Activated CD4-positive, alpha-beta memory T cell treated with anti-CD3 and anti-CD28 coated beads, Interleukin-2, amount 10 ng/mL, durations not matched to agents 7 days and 5 days (primary cell): ENCODE results near the gene SLC22A17. TPM values are rescaled to one million over a fixed set of nuclear protein-coding genes. Genes with fewer than 3 reads are reported as not detected.

Experiments
- CTCF ChIA-PET: fragments of 350-600 bp; sonication (Branson Sonifier 250); formaldehyde crosslinking; loops from one replicate; lab custom pipeline; 2021; ENCODE audit warnings: antibody characterized with exemption, inconsistent platforms; lab: Charles Lee
- POLR2A ChIA-PET: fragments of 350-600 bp; sonication (Branson Sonifier 250); formaldehyde crosslinking; loops from one replicate; lab custom pipeline; 2021; ENCODE audit warnings: antibody characterized with exemption; lab: Charles Lee
- DNase-seq: peaks from one replicate; pipeline ENCODE4 v3.0.0-alpha.2; 2020
- H3K27ac Mint-ChIP-seq: one replicate; pipeline ENCODE4 v1.8.0; 2021; ENCODE audit warnings: mild to moderate bottlenecking, mixed read lengths
- H3K27me3 Mint-ChIP-seq: one replicate; pipeline ENCODE4 v1.8.0; 2021; ENCODE audit warnings: mixed read lengths
- H3K36me3 Mint-ChIP-seq: one replicate; pipeline ENCODE4 v1.8.0; 2021; ENCODE audit warnings: low read depth, mixed read lengths
- H3K4me1 Mint-ChIP-seq: one replicate; pipeline ENCODE4 v1.8.0; 2021; ENCODE audit warnings: mixed read lengths
- H3K4me3 Mint-ChIP-seq: one replicate; pipeline ENCODE4 v1.8.0; 2021; ENCODE audit warnings: mild to moderate bottlenecking, mixed read lengths
- H3K9me3 Mint-ChIP-seq: one replicate; pipeline ENCODE4 v1.8.0; 2021; ENCODE audit warnings: mixed read lengths
- total RNA-seq, 2 experiments: library from RNA; stranded (reverse); gene quantifications; one replicate each; pipeline ENCODE4 v1.2.3, GENCODE V29; 2021

Gene SLC22A17
- total RNA-seq, 2 experiments from 2014 or later: 2.0 TPM

DNA sequence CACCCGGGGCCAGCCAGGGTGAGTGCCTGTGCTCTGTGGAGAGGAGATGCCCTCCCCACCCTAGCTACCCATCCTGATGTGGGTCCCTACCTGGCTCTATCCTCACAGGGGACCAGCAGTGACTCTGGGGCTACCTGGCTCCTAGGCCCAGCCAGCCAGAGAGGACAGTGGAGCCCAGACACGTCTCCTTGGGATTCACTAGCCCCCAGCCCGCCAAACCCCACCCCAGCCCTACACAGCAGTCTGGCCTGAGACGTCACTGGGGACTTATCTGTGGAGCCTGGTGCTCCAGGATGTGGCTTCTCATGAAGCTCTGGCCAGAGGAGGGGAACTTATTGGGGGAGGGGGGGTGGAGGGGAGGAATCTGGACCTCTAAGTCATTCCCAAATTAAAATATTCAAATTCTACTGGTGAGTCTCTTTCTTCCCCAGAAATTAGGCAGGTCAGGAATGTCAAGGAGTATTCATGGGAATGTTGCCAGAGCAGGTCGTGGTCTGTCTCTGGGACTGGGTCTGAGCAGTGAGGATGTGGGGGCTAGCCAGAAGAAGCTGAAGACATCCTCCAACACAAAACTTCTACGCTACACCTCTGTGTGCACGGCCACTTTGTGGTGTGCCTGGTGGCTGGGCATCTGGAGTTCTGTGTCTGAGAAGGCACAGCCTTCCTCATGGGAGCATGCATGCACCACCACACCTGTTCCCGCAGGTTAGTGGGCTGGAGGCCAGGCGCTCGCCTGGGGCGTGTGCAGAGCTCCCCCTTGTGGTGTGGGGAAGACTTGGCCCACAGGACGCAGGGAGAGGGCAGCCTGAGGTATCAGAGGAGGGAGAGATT is 26.9 kb upstream of the SLC22A17 start:
- H3K27ac Mint-ChIP-seq: no peak overlapping the region
- no peaks in the 10 kb centered on the region for H3K4me1 Mint-ChIP-seq
- H3K36me3 Mint-ChIP-seq: no peaks in the 10 kb centered on the region
- CTCF ChIA-PET: interaction anchor here (0.6 to 3.1 kb wide), 27 partner anchors 9 to 311 kb away, joined by 3 to 27 read pairs (median 4); partner anchors contain the start of genes EFS and SLC22A17
- H3K27me3 Mint-ChIP-seq: peaks cover 3% of the 10 kb centered on the region
- no peaks in the 10 kb centered on the region for H3K9me3 Mint-ChIP-seq
- POLR2A ChIA-PET: interaction anchor here (1.4 to 2.7 kb wide), 2 partner anchors 53 to 58 kb away, joined by 3 to 10 read pairs; partner anchors contain the start of gene PABPN1
- H3K4me3 Mint-ChIP-seq: no peak overlapping the region
- DNase-seq: peak; percentile 63

- POLR2A ChIA-PET: no interaction called here
- DNase-seq: no peak
- Mint-ChIP-seq H3K4me3 (no peak overlapping the region), H3K36me3 (no peaks in the 10 kb centered on the region), H3K27me3 (peaks cover 3% of the 10 kb centered on the region), H3K4me1 (no peaks in the 10 kb centered on the region), H3K9me3 (no peaks in the 10 kb centered on the region), H3K27ac (no peak overlapping the region)
- CTCF ChIA-PET: interaction anchor here (1.8 to 3.1 kb wide), 3 partner anchors 11 to 258 kb away, joined by 7 to 27 read pairs (median 7); no protein-coding TSS in a partner anchor
Observed at GRCh38 chr14:23378612-23379220, 26.0 kb upstream of the SLC22A17 start.

GRCh38 chr14:23377573-23378563 is 25.2 kb upstream of the SLC22A17 start:
- no peak for DNase-seq
- POLR2A ChIA-PET: no interaction called here
- CTCF ChIA-PET: no interaction called here
- Mint-ChIP-seq H3K27ac (no peak overlapping the region), H3K4me1 (no peaks in the 10 kb centered on the region), H3K4me3 (no peak overlapping the region), H3K27me3 (peaks cover 3% of the 10 kb centered on the region), H3K36me3 (no peaks in the 10 kb centered on the region), H3K9me3 (no peaks in the 10 kb centered on the region)

DNA sequence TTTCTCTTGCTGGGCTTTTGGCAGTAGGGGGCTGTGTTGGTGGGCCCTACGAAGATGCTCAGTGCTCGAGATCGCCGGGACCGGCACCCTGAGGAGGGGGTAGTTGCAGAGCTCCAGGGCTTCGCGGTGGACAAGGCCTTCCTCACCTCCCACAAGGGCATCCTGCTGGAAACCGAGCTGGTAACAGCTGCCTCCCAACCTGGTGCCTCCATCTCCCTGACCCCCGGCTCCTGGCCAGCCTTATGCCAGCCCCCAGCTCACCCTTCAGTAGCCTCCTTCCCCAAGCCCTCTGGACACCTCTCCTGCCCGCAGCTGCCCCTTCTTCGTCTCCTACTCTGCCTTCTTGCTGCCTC is 24.5 kb upstream of the SLC22A17 start:
- Mint-ChIP-seq H3K4me3 (no peak overlapping the region), H3K27me3 (peaks cover 3% of the 10 kb centered on the region), H3K4me1 (no peaks in the 10 kb centered on the region), H3K9me3 (no peaks in the 10 kb centered on the region), H3K27ac (no peak overlapping the region), H3K36me3 (no peaks in the 10 kb centered on the region)
- DNase-seq: no peak
- ChIA-PET POLR2A (no interaction called here), CTCF (interaction anchor here (1.1 kb wide), 1 partner anchor 25 kb away, joined by 3 read pairs; the partner anchor contains the start of gene SLC22A17)

- no peak within 1 kb of the TSS for H3K27ac Mint-ChIP-seq
Observed at GRCh38 chr14:23376482-23377197, 24.0 kb upstream of the SLC22A17 start, which contains the start of gene CMTM5. TSS of gene CMTM5 (plus strand) at chr14:23377046. CDS start at chr14:23377252, 206 bp downstream.

GRCh38 chr14:23375527-23376251 is 23.0 kb upstream of the SLC22A17 start:
- Mint-ChIP-seq H3K36me3 (no peaks in the 10 kb centered on the region), H3K27ac (no peak overlapping the region), H3K9me3 (no peaks in the 10 kb centered on the region), H3K4me3 (no peak overlapping the region), H3K27me3 (peaks cover 4% of the 10 kb centered on the region), H3K4me1 (peaks cover 4% of the 10 kb centered on the region)
- POLR2A ChIA-PET: no interaction called here
- CTCF ChIA-PET: interaction anchor here (0.6 kb wide), 1 partner anchor 111 kb away, joined by 3 read pairs; no protein-coding TSS in a partner anchor
- DNase-seq: no peak

More at GRCh38 chr14:23376482-23377197, 24.0 kb upstream of the SLC22A17 start, which contains the start of gene CMTM5:
- peaks cover 2% of the 10 kb centered on the region for H3K4me1 Mint-ChIP-seq
- H3K9me3 Mint-ChIP-seq: no peaks in the 10 kb centered on the region
- H3K27me3 Mint-ChIP-seq: peaks cover 3% of the 10 kb centered on the region
- no peak within 1 kb of the TSS for H3K4me3 Mint-ChIP-seq
- no peak for DNase-seq
- no peaks in the 10 kb centered on the region for H3K36me3 Mint-ChIP-seq
- CTCF ChIA-PET: interaction anchor here (1.1 kb wide), 1 partner anchor 24 kb away, joined by 3 read pairs; the partner anchor contains the start of gene SLC22A17
- POLR2A ChIA-PET: no interaction called here

- Mint-ChIP-seq H3K4me3 (no peak overlapping the region), H3K36me3 (no peaks in the 10 kb centered on the region), H3K27ac (no peak overlapping the region), H3K27me3 (peaks cover 8% of the 10 kb centered on the region), H3K9me3 (no peaks in the 10 kb centered on the region), H3K4me1 (peaks cover 4% of the 10 kb centered on the region)
- no peak for DNase-seq
- CTCF ChIA-PET: no interaction called here
- POLR2A ChIA-PET: no interaction called here
Observed at GRCh38 chr14:23373041-23373440, 20.4 kb upstream of the SLC22A17 start.

- Mint-ChIP-seq H3K9me3 (no peaks in the 10 kb centered on the region), H3K4me3 (no peak within 1 kb of the TSS), H3K27me3 (peaks cover 12% of the 10 kb centered on the region), H3K27ac (no peak within 1 kb of the TSS), H3K4me1 (peaks cover 4% of the 10 kb centered on the region), H3K36me3 (no peaks in the 10 kb centered on the region)
- no peak for DNase-seq
- POLR2A ChIA-PET: no interaction called here
- CTCF ChIA-PET: no interaction called here
Observed at GRCh38 chr14:23372509-23372908, 19.8 kb upstream of the SLC22A17 start, which contains the start of gene IL25. TSS of gene IL25 (plus strand) at chr14:23372809.

DNA sequence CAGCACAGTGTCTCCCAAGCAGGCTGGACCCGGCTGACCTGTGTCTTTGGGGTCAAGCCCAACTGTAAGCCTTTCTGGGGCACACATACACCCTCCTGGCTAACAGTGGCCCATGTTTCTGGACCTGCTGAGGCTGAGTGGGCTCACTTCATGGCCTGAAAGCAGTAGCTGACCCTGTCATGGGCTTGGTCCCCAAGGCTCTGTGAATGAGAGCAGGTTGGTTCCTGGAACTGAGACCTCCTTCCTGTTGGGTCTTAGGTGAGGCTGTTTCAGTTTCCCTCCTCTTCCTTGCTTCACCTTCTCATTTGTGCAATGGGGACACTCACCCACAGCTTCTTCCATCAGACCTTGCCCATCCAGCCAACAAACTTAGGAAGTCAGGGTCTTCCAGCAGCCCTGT is 19.2 kb upstream of the SLC22A17 start:
- Mint-ChIP-seq H3K27me3 (peaks cover 17% of the 10 kb centered on the region), H3K27ac (no peak overlapping the region), H3K9me3 (no peaks in the 10 kb centered on the region), H3K4me1 (peaks cover 4% of the 10 kb centered on the region), H3K4me3 (no peak overlapping the region), H3K36me3 (no peaks in the 10 kb centered on the region)
- CTCF ChIA-PET: no interaction called here
- POLR2A ChIA-PET: no interaction called here
- DNase-seq: no peak

- no peak for DNase-seq
- POLR2A ChIA-PET: interaction anchor here (1.5 kb wide), 1 partner anchor 8 kb away, joined by 3 read pairs; no protein-coding TSS in a partner anchor
- no peak overlapping the region for H3K4me3 Mint-ChIP-seq
- no peak overlapping the region for H3K27ac Mint-ChIP-seq
- CTCF ChIA-PET: interaction anchor here (1.3 kb wide), 1 partner anchor 10 kb away, joined by 6 read pairs; no protein-coding TSS in a partner anchor
- peaks cover 4% of the 10 kb centered on the region for H3K4me1 Mint-ChIP-seq
- no peaks in the 10 kb centered on the region for H3K9me3 Mint-ChIP-seq
- H3K36me3 Mint-ChIP-seq: no peaks in the 10 kb centered on the region
- H3K27me3 Mint-ChIP-seq: peaks cover 21% of the 10 kb centered on the region
Observed at GRCh38 chr14:23370221-23370620, 17.5 kb upstream of the SLC22A17 start.

DNA sequence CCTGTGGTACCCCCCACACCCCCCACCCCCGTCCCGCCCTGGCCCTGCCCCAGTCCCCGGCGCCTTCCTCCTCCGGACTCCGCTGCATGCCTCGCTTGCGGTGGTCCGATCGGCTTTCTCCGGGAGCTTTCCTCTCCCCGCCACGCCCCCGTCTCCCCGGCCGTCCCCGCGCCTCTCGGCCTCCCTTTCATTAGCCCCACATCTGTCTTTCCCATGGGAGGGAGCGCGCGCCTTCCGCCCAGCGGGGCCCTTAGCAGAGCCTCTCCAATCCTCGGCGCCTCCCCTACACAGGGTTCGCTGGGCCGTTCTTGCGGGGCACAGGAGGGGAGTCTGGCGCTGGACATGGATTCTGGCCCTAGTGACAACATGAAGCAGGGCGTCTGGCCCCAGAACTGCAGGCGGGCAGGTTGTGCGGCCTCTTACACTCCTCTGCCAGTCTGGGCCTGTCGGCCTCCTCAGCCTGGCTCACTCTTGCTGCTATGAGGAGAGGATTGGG is 13.8 kb upstream of the SLC22A17 start:
- H3K36me3 Mint-ChIP-seq: no peaks in the 10 kb centered on the region
- H3K4me1 Mint-ChIP-seq: peaks cover under 1% of the 10 kb centered on the region
- no peak overlapping the region for H3K27ac Mint-ChIP-seq
- no peaks in the 10 kb centered on the region for H3K9me3 Mint-ChIP-seq
- DNase-seq: no peak
- H3K4me3 Mint-ChIP-seq: no peak overlapping the region
- peaks cover 39% of the 10 kb centered on the region for H3K27me3 Mint-ChIP-seq
- POLR2A ChIA-PET: no interaction called here
- CTCF ChIA-PET: no interaction called here
